ENCODE data around the gene TMEM184B.

DNA sequence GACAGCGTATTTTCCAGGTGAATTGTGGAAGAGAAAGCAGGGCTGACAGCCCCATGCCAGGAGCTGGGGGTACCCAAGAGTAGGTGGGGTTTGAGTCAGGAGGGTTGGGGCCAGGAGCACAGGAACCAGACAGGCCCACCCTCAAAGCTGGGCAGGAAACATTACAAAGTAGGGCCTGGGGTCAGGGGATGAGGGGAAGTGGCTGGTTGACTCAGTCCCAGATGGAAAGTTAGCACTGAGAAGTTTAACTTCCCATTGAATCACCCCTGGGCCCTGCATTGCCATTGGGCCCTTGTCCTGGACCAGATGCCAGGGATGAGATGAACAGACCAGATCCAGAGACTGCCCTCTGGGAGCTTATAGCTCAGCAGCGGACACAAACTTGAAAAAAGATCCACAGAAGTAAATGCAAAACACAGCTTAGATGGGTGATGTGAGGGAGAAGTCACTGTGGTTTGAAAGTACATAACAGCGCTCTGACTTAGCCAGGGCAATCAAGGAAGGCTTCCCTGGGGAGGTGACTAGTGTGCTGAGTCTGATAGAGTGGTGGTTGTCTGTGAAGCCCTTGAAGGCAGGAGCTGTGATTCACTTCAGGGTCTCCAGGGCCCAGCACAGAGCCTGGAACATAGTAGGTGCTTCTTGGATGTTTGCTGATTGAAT lies 68.8 kb downstream of the TMEM184B start:
- no peak for TF ChIP-seq POLR2AphosphoS5 (IDR thresholded peaks at IDR 0.05; ENCODE audit: low read depth, low read length)
- TF ChIP-seq, protein P1, sequence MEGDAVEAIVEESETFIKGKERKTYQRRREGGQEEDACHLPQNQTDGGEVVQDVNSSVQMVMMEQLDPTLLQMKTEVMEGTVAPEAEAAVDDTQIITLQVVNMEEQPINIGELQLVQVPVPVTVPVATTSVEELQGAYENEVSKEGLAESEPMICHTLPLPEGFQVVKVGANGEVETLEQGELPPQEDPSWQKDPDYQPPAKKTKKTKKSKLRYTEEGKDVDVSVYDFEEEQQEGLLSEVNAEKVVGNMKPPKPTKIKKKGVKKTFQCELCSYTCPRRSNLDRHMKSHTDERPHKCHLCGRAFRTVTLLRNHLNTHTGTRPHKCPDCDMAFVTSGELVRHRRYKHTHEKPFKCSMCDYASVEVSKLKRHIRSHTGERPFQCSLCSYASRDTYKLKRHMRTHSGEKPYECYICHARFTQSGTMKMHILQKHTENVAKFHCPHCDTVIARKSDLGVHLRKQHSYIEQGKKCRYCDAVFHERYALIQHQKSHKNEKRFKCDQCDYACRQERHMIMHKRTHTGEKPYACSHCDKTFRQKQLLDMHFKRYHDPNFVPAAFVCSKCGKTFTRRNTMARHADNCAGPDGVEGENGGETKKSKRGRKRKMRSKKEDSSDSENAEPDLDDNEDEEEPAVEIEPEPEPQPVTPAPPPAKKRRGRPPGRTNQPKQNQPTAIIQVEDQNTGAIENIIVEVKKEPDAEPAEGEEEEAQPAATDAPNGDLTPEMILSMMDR (IDR thresholded peaks at IDR 0.05) = no peak

All from Panc1 (cell line).